Kidney (tissue), 14 donors: Measurements from ENCODE around the gene CDC5L. TPM values are rescaled to one million over a fixed set of nuclear protein-coding genes. Genes with fewer than 3 reads are reported as not detected.

Experiments used
- DNase-seq, 5 donors: peaks; one replicate each; pipeline ENCODE4 v3.0.0-alpha.2; 2013 to 2020
- FAIRE-seq: peaks from 2 replicates; lab custom pipeline; 2012; peaks lifted over from hg19 to GRCh38; lab: Jason Lieb, UNC
- H3K27ac ChIP-seq, 2 donors: one replicate each; pipeline ENCODE4 v1.7.0; 2013; ENCODE audit warnings: low read depth in 2 of 2, low read length in 2 of 2, inconsistent platforms in 1 of 2
- H3K27me3 ChIP-seq: one replicate; pipeline ENCODE4 v1.7.1; 2013; ENCODE audit warnings: low read length, inconsistent platforms; ENCODE audit not compliant: control insufficient read depth, insufficient read depth
- H3K36me3 ChIP-seq, 3 donors: one replicate each; pipeline versions ENCODE4 v1.7.0 to v1.7.1; 2013; ENCODE audit warnings: low read length in 3 of 3, control low read depth in 1 of 3, inconsistent platforms in 1 of 3; ENCODE audit not compliant: insufficient read depth in 3 of 3, control insufficient read depth in 2 of 3
- H3K4me1 ChIP-seq, 3 donors: one replicate each; pipeline versions ENCODE4 v1.7.0 to v1.7.1; 2013; ENCODE audit warnings: low read length in 3 of 3, inconsistent platforms in 1 of 3, low read depth in 1 of 3; ENCODE audit not compliant: control insufficient read depth in 2 of 3, insufficient read depth in 2 of 3
- H3K4me3 ChIP-seq, 3 donors: one replicate each; pipeline versions ENCODE4 v1.7.0 to v1.8.1; 2013; ENCODE audit warnings: low read length in 3 of 3, control low read depth in 1 of 3, inconsistent platforms in 1 of 3
- H3K9ac ChIP-seq, 3 donors: one replicate each; pipeline versions ENCODE4 v1.7.0 to v1.7.1; 2013; ENCODE audit warnings: low read length in 3 of 3, control low read depth in 1 of 3, inconsistent platforms in 1 of 3
- H3K9me3 ChIP-seq, 3 donors: one replicate each; pipeline versions ENCODE4 v1.7.0 to v1.7.1; 2013; ENCODE audit warnings: low read length in 3 of 3, control low read depth in 1 of 3, inconsistent platforms in 1 of 3; ENCODE audit not compliant: control insufficient read depth in 2 of 3, insufficient read depth in 1 of 3
- intact Hi-C: fragments of 100-400 bp; cut with DNase I; formaldehyde crosslinking; loops from one replicate; pipeline ENCODE4 v1.11.1; 2022
- polyA plus RNA-seq: library from polyadenylated mRNA; stranded (reverse); fragments of 350-450 nt; fragmentation: Illumina TruSeq; extraction: RNeasy Lipid Tissue Mini Kit (QIAGEN cat#74804); gene quantifications from one replicate; pipeline ENCODE4 v1.2.3, GENCODE V29; 2014; ENCODE audit warnings: low read depth, low replicate concordance; ENCODE audit not compliant: insufficient read depth
- total RNA-seq: library from RNA; stranded (reverse); fragmentation: NEBNext Ultra II Directional; extraction: Animal tissue kit (Norgen Biotek cat#: 25700); gene quantifications from one replicate; pipeline ENCODE4 v1.2.1, GENCODE V29; 2021
- TF ChIP-seq, protein P1 (sequence below): IDR thresholded peaks from 3 replicates; pipeline ENCODE4 v1.5.1; 2012; ENCODE audit warnings: mild to moderate bottlenecking, moderate library complexity, borderline replicate concordance; ENCODE audit not compliant: insufficient read depth; ENCODE audit errors: extremely low read depth
- donor health status: control.
- donor health status: control.
- donor health status: control.
- donor health status: control.
- donor health status: control.
- donor health status: DM: yes; HTN: yes; CAD: no.
- donor health status: Normal renal cell carcinoma (clear cell type).

CDC5L gene
- total and polyA plus RNA-seq, 2 donors from 2014 or later, result 7.6 to 17.6 TPM

DNA sequence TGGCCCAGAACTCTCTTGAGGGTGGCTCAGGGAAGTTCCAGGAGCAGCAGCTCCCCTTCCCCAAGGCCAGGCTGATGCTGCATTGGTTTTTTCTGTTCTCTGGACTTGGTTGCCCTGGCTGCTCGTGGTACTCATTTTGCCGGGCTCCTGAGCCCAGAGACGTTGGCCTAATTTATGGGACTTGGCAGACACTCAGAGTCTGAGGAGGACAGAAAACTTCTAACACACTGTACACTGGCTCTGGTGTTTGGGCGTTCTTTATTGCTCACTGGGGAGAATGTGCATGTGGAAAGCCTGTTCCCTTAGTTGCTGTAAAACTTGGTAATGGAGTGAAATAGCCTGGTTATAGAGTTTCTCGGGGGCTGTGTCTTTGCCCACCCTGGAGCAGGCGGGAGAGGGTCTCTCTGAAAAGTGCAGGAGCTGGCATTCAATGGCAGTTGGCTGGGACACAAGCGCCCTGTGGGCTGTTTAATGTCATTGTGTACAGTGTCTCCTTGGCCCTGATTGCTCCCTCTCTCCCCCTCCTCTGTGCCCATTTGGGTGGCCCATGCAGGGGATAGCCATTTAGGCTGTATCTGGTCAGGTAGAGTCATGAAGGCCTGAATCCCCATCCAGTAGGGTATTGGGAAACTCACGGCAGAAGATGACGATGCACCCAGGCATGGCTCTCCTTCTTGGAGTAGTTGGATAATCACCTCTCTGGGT is 109.3 kb downstream of the CDC5L start:
- no peak for FAIRE-seq
- Histone ChIP-seq H3K4me3 (no peak overlapping the region), H3K4me1 (no peaks in the 10 kb centered on the region), H3K36me3 (no peaks in the 10 kb centered on the region), H3K27me3 (no peaks in the 10 kb centered on the region), H3K9ac (no peak overlapping the region), H3K27ac (no peak overlapping the region), H3K9me3 (peaks cover 0 to 5% (median 0%) of the 10 kb centered on the region in 3 donors)
- no peak for DNase-seq
- intact Hi-C loops, result no loop called here
- TF ChIP-seq, protein P1, sequence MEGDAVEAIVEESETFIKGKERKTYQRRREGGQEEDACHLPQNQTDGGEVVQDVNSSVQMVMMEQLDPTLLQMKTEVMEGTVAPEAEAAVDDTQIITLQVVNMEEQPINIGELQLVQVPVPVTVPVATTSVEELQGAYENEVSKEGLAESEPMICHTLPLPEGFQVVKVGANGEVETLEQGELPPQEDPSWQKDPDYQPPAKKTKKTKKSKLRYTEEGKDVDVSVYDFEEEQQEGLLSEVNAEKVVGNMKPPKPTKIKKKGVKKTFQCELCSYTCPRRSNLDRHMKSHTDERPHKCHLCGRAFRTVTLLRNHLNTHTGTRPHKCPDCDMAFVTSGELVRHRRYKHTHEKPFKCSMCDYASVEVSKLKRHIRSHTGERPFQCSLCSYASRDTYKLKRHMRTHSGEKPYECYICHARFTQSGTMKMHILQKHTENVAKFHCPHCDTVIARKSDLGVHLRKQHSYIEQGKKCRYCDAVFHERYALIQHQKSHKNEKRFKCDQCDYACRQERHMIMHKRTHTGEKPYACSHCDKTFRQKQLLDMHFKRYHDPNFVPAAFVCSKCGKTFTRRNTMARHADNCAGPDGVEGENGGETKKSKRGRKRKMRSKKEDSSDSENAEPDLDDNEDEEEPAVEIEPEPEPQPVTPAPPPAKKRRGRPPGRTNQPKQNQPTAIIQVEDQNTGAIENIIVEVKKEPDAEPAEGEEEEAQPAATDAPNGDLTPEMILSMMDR, result no peak

DNA sequence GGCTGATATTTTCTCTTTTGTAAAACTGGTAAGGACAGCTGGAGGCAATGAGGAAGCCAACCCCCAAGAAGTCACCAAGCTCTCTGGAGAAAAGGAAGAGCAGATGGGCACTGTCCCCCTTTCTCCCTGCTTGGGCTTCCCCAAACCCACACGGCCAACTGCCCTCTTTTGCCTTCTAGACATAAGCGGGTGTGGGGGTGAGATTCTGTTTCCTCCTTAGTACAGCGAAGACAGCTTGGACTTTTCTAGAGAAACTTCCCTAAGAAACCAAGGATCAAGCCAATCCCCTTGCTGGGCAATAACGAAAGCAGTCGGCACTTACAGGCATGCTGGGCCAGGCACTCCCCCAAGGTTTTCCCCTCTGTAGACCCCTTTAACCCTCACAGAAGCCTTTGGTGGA is 110.3 kb downstream of the CDC5L start:
- DNase-seq (no peak), FAIRE-seq (no peak)
- peaks cover 0 to 5% (median 0%) of the 10 kb centered on the region in 3 donors for H3K9me3 ChIP-seq
- H3K9ac ChIP-seq, result no peak overlapping the region
- H3K27me3 ChIP-seq, result no peaks in the 10 kb centered on the region
- intact Hi-C loops, result no loop called here
- no peak overlapping the region for H3K27ac ChIP-seq
- TF ChIP-seq, protein P1, result no peak
- H3K4me1 ChIP-seq, result no peaks in the 10 kb centered on the region
- H3K4me3 ChIP-seq, result no peak overlapping the region
- H3K36me3 ChIP-seq, result no peaks in the 10 kb centered on the region

- DNase-seq, result no peak
- TF ChIP-seq, protein P1, result no peak
- FAIRE-seq, result no peak
- Histone ChIP-seq H3K4me1 (no peaks in the 10 kb centered on the region), H3K27ac (no peak overlapping the region), H3K27me3 (no peaks in the 10 kb centered on the region), H3K4me3 (no peak overlapping the region), H3K9me3 (peaks cover 0 to 5% (median 0%) of the 10 kb centered on the region in 3 donors), H3K36me3 (no peaks in the 10 kb centered on the region), H3K9ac (no peak overlapping the region)
- intact Hi-C loops, result no loop called here
Observed at GRCh38 chr6:44498436-44498835, 110.9 kb downstream of the CDC5L start.
